Measurements from ENCODE around the gene PLSCR3. TPM values are rescaled to one million over a fixed set of nuclear protein-coding genes. Genes with fewer than 3 reads are reported as not detected.

The PLSCR3 gene
- total RNA-seq, 1 experiment from 2014 or later, result 43.8 TPM

DNA sequence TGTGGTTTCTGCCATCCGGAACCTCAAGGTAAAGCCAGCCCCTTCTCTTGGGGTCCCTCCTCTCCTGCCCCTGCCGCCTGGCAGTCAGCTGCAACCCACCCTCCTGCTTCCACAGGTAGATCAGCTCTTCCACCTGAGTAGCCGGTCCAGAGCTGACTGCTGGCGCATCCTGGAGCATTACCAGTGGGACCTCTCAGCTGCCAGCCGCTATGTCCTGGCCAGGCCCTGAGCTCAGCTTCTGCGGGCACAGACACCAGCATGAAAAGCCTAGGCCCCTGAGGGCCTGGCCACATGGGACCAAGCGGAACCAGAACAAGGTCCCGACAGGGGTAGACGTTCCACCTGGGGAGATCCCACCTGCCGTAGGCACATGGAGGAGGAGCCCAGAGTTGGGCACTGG, 5.5 kb downstream of the PLSCR3 start:
- Histone ChIP-seq H3K9ac (ENCODE audit: low read length) (no peak overlapping the region), H2AFZ (ENCODE audit: low read depth, low read length, poor library complexity, severe bottlenecking) (no peak overlapping the region), H3K4me1 (ENCODE audit: control insufficient read depth in 1 of 2, insufficient read depth in 2 of 2, low read length in 2 of 2) (peaks cover 3 to 9% of the 10 kb centered on the region in 2 experiments; a peak in 2 of 4 replicates), H3K36me3 (ENCODE audit: control insufficient read depth in 1 of 2, insufficient read depth in 2 of 2, low read length in 2 of 2) (peaks cover 10 to 20% of the 10 kb centered on the region in 2 experiments; a peak in 3 of 4 replicates), H3K9me2 (ENCODE audit: insufficient read depth) (no peaks in the 10 kb centered on the region), H3K4me2 (ENCODE audit: low read length) (no peak overlapping the region), H3K27ac (ENCODE audit: low read depth, low read length) (no peak overlapping the region), H4K20me1 (ENCODE audit: insufficient read depth) (no peaks in the 10 kb centered on the region), H3K27me3 (ENCODE audit: insufficient read depth, low read length) (no peaks in the 10 kb centered on the region), H3K4me3 (replicated peaks in 1 of 2; ENCODE audit: low read depth in 1 of 2, low read length in 2 of 2) (no peak overlapping the region), H3K9me3 (ENCODE audit: control insufficient read depth in 1 of 2, insufficient read depth in 1 of 2, low read depth in 1 of 2, low read length in 2 of 2) (no peaks in the 10 kb centered on the region), H3K79me2 (ENCODE audit: insufficient read depth, low read length) (0 out of 2 replicates have a peak, but pooled peaks cover 7% of the 10 kb centered on the region)
- ATAC-seq (no peak), DNase-seq (ENCODE audit: low read depth, low spot score) (no peak)
- CTCF ChIA-PET, result no interaction called here
- POLR2A ChIA-PET, result interaction anchor here (1.2 kb wide), 1 partner anchor 12 kb away, joined by 3 read pairs; no protein-coding TSS in a partner anchor
- no TSS peak for BruUV-seq (replicated peaks)
- intact Hi-C loops (cut with micrococcal nuclease), result no loop called here
- no peak for TF ChIP-seq CBX3 (IDR thresholded peaks at IDR 0.05; ENCODE audit: low read depth)
- TF ChIP-seq, protein P1, sequence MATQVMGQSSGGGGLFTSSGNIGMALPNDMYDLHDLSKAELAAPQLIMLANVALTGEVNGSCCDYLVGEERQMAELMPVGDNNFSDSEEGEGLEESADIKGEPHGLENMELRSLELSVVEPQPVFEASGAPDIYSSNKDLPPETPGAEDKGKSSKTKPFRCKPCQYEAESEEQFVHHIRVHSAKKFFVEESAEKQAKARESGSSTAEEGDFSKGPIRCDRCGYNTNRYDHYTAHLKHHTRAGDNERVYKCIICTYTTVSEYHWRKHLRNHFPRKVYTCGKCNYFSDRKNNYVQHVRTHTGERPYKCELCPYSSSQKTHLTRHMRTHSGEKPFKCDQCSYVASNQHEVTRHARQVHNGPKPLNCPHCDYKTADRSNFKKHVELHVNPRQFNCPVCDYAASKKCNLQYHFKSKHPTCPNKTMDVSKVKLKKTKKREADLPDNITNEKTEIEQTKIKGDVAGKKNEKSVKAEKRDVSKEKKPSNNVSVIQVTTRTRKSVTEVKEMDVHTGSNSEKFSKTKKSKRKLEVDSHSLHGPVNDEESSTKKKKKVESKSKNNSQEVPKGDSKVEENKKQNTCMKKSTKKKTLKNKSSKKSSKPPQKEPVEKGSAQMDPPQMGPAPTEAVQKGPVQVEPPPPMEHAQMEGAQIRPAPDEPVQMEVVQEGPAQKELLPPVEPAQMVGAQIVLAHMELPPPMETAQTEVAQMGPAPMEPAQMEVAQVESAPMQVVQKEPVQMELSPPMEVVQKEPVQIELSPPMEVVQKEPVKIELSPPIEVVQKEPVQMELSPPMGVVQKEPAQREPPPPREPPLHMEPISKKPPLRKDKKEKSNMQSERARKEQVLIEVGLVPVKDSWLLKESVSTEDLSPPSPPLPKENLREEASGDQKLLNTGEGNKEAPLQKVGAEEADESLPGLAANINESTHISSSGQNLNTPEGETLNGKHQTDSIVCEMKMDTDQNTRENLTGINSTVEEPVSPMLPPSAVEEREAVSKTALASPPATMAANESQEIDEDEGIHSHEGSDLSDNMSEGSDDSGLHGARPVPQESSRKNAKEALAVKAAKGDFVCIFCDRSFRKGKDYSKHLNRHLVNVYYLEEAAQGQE (IDR thresholded peaks at IDR 0.05; ENCODE audit: low read depth), result no peak
- no peak for TF ChIP-seq SP1 (IDR thresholded peaks at IDR 0.05; ENCODE audit: low read depth)
- TF ChIP-seq, protein P2, sequence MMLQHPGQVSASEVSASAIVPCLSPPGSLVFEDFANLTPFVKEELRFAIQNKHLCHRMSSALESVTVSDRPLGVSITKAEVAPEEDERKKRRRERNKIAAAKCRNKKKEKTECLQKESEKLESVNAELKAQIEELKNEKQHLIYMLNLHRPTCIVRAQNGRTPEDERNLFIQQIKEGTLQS (IDR thresholded peaks at IDR 0.05), result no peak
- TF ChIP-seq CEBPB (IDR thresholded peaks at IDR 0.05; ENCODE audit: low read depth), result no peak
- RAD21 ChIA-PET (ENCODE audit: low non-redundant PET in 1 of 2, low total read pairs in 2 of 2, uncharacterized antibody in 2 of 2, unreplicated experiment in 2 of 2), result no interaction called here
